ENCODE results near the gene ADAMTSL2.

ADAMTSL2 gene

DNA sequence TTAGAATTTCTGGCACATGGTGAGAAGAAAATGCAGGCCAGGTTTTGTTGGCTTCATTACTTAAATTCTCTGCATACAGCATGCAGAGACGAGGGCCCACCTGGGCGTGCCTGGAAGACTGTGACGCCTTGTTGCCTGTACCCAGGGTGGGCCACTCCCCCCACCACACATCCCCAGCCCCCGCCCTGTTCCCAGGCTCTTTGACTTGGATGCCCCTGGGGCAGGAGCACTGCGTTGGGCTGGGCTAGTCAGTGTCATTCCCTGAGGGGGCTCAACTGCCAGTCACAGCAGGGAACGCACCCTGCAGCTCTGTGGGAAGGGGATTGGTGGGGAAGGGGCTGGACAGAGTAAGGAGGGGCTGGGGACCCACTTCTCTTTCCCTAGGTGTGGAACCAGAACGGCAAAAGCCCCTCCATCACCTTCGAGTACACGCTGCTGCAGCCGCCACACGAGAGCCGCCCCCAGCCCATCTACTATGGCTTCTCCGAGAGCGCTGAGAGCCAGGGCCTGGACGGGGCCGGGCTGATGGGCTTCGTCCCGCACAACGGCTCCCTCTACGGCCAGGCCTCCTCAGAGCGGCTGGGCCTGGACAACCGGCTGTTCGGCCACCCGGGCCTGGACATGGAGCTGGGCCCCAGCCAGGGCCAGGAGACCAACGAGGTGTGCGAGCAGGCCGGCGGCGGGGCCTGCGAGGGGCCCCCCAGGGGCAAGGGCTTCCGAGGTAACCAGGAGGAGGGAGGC is 19.6 kb downstream of the ADAMTSL2 start:
- H3K4me3 ChIP-seq (ENCODE audit: low read depth, low read length), result no peak overlapping the region
- in situ Hi-C loops (cut with HindIII; ENCODE audit: low sequenced_read_pairs), result no loop called here
- no peak for DNase-seq (ENCODE audit: low read depth, low spot score)
- TF ChIP-seq CTCF (IDR thresholded peaks at IDR 0.05; ENCODE audit: low read depth, low read length), result no peak

DNA sequence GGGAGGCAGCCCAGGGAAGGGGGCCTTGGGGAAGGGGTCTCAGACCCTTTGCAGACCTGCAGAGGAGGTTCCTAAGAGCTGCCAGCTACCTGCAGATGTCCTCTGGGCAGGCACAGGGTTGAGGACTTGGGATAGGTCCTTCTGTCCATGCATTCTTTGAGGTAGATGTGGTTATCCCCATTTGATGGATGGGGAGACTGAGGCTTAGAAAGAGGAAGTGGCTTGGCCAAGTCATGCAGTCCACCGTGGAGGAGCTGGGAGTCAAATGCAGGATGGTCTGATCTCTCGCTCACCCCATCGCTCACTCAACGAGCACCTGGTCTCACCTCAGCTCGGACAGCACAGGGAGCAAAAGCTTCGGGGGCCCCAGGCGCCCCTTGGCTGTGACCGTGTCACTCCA is 20.2 kb downstream of the ADAMTSL2 start:
- no peak for TF ChIP-seq CTCF (IDR thresholded peaks at IDR 0.05; ENCODE audit: low read depth, low read length)
- H3K4me3 ChIP-seq (ENCODE audit: low read depth, low read length), result no peak overlapping the region
- in situ Hi-C loops (cut with HindIII; ENCODE audit: low sequenced_read_pairs), result no loop called here
- DNase-seq (ENCODE audit: low read depth, low spot score), result no peak

DNA sequence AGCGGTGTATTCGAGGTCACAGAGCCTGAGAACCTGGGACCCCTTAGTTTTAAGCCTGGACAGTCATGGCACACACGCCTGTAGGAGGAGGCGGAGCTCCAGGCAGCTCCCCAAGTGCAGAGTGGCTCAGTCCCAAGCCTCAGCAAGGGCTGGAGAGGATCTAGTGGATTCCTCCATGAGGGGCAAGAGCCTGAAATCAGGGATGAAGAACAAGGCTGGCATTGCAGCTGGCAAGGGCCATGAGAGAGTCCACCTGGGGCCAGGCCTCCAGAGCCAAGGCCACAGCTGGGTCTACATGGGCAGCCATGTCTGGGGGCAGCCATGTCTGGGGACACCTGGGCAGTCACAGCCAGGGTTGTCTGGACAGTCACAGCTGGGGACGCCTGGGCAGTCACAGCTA is 21.9 kb downstream of the ADAMTSL2 start:
- TF ChIP-seq CTCF (IDR thresholded peaks at IDR 0.05; ENCODE audit: low read depth, low read length), result no peak
- no peak overlapping the region for H3K4me3 ChIP-seq (ENCODE audit: low read depth, low read length)
- in situ Hi-C loops (cut with HindIII; ENCODE audit: low sequenced_read_pairs), result no loop called here

GRCh38 chr9:133557581-133557980 is 23.1 kb downstream of the ADAMTSL2 start:
- no peak overlapping the region for H3K4me3 ChIP-seq (ENCODE audit: low read depth, low read length)
- no peak for DNase-seq (ENCODE audit: low read depth, low spot score)
- no peak for TF ChIP-seq CTCF (IDR thresholded peaks at IDR 0.05; ENCODE audit: low read depth, low read length)
- in situ Hi-C loops (cut with HindIII; ENCODE audit: low sequenced_read_pairs), result no loop called here

More for the DNA sequence above, 21.9 kb downstream of the ADAMTSL2 start:
- DNase-seq (ENCODE audit: low read depth, low spot score), result no peak

GRCh38 chr9:133558191-133559126 is 24.0 kb downstream of the ADAMTSL2 start:
- no peak for TF ChIP-seq CTCF (IDR thresholded peaks at IDR 0.05; ENCODE audit: low read depth, low read length)
- peak; percentile 84 for DNase-seq (ENCODE audit: low read depth, low spot score)
- H3K4me3 ChIP-seq (ENCODE audit: low read depth, low read length), result no peak overlapping the region
- in situ Hi-C loops (cut with HindIII; ENCODE audit: low sequenced_read_pairs), result no loop called here

GRCh38 chr9:133560311-133560710 is 25.8 kb downstream of the ADAMTSL2 start:
- H3K4me3 ChIP-seq (ENCODE audit: low read depth, low read length), result no peak overlapping the region
- no peak for TF ChIP-seq CTCF (IDR thresholded peaks at IDR 0.05; ENCODE audit: low read depth, low read length)
- no peak for DNase-seq (ENCODE audit: low read depth, low spot score)
- in situ Hi-C loops (cut with HindIII; ENCODE audit: low sequenced_read_pairs), result no loop called here

Data from astrocyte of the spinal cord (primary cell).